H9 (cell line): Measurements from ENCODE around the gene DLG2. TPM values are rescaled to one million over a fixed set of nuclear protein-coding genes. Genes with fewer than 3 reads are reported as not detected.

Source experiments
- DNase-seq: peaks from one replicate; pipeline ENCODE4 v3.0.0-alpha.2; 2017
- H2AFZ ChIP-seq: one replicate; pipeline ENCODE4 v1.6.1; 2013; ENCODE audit warnings: mild to moderate bottlenecking, low read length, control low read depth, moderate library complexity
- H2AK5ac ChIP-seq: 2 replicates; pipeline ENCODE4 v1.6.1; 2013; ENCODE audit warnings: low read length, control low read depth, mixed read lengths; ENCODE audit not compliant: insufficient read length
- H2BK120ac ChIP-seq: one replicate; pipeline ENCODE4 v1.6.1; 2013; ENCODE audit warnings: low read depth, mild to moderate bottlenecking, low read length, control low read depth, inconsistent platforms; ENCODE audit not compliant: poor library complexity, severe bottlenecking
- H2BK12ac ChIP-seq: 2 replicates; pipeline ENCODE4 v1.6.1; 2013; ENCODE audit warnings: low read length, control low read depth, mixed read lengths, low read depth; ENCODE audit not compliant: insufficient read length
- H2BK15ac ChIP-seq: 2 replicates; pipeline ENCODE4 v1.6.1; 2013; ENCODE audit warnings: low read depth, low read length, control low read depth
- H2BK20ac ChIP-seq: one replicate; pipeline ENCODE4 v1.6.1; 2013; ENCODE audit warnings: low read depth, mild to moderate bottlenecking, low read length, control low read depth, inconsistent platforms; ENCODE audit not compliant: poor library complexity, severe bottlenecking
- H2BK5ac ChIP-seq: 2 replicates; pipeline ENCODE4 v1.6.1; 2013; ENCODE audit warnings: low read length, control low read depth, mixed read lengths; ENCODE audit not compliant: insufficient read length
- H3K14ac ChIP-seq: 2 replicates; pipeline ENCODE4 v1.6.1; 2013; ENCODE audit warnings: low read length, control low read depth; ENCODE audit not compliant: insufficient read depth
- H3K18ac ChIP-seq: 2 replicates; pipeline ENCODE4 v1.6.1; 2013; ENCODE audit warnings: low read depth, mild to moderate bottlenecking, mixed read lengths, low read length, control low read depth; ENCODE audit not compliant: insufficient read length
- H3K23ac ChIP-seq: 2 replicates; pipeline ENCODE4 v1.6.1; 2013; ENCODE audit warnings: low read length, control low read depth, mixed read lengths, low read depth; ENCODE audit not compliant: insufficient read length
- H3K23me2 ChIP-seq: 2 replicates; pipeline ENCODE4 v1.6.1; 2013; ENCODE audit warnings: low read depth, mild to moderate bottlenecking, mixed read lengths, low read length, control low read depth; ENCODE audit not compliant: insufficient read length, poor library complexity, severe bottlenecking
- H3K27ac ChIP-seq: 2 replicates; pipeline ENCODE4 v1.5.1; 2013; ENCODE audit warnings: low read length, control low read depth, mixed read lengths, low read depth; ENCODE audit not compliant: insufficient read length
- H3K27me3 ChIP-seq: 2 replicates; pipeline ENCODE4 v1.6.1; 2013; ENCODE audit warnings: low read length, control low read depth, inconsistent platforms; ENCODE audit not compliant: insufficient read depth
- H3K4ac ChIP-seq: 2 replicates; pipeline ENCODE4 v1.6.1; 2013; ENCODE audit warnings: low read depth, mild to moderate bottlenecking, control low read depth, inconsistent platforms, low read length, moderate library complexity
- H3K4me1 ChIP-seq: 2 replicates; pipeline ENCODE4 v1.6.1; 2013; ENCODE audit warnings: low read length, control low read depth, inconsistent platforms; ENCODE audit not compliant: insufficient read depth
- H3K4me2 ChIP-seq: 2 replicates; pipeline ENCODE4 v1.6.1; 2013; ENCODE audit warnings: low read length, control low read depth, mixed read lengths; ENCODE audit not compliant: insufficient read length, insufficient read depth
- H3K56ac ChIP-seq: 2 replicates; pipeline ENCODE4 v1.6.1; 2013; ENCODE audit warnings: low read depth, mild to moderate bottlenecking, mixed read lengths, low read length, control low read depth; ENCODE audit not compliant: insufficient read length
- H3K79me1 ChIP-seq: 2 replicates; pipeline ENCODE4 v1.6.1; 2013; ENCODE audit warnings: low read depth, mild to moderate bottlenecking, moderate library complexity, low read length, control low read depth, inconsistent platforms; ENCODE audit not compliant: insufficient read depth, poor library complexity, severe bottlenecking
- H3K79me2 ChIP-seq: 2 replicates; pipeline ENCODE4 v1.6.1; 2013; ENCODE audit warnings: low read length, control low read depth, inconsistent platforms; ENCODE audit not compliant: insufficient read depth
- H3K9ac ChIP-seq: 2 replicates; pipeline ENCODE4 v1.6.1; 2013; ENCODE audit warnings: low read length, control low read depth, mixed read lengths; ENCODE audit not compliant: insufficient read length; ENCODE audit errors: extremely low read depth
- H3K9me3 ChIP-seq: one replicate; pipeline ENCODE4 v1.6.1; 2013; ENCODE audit warnings: low read depth, low read length, inconsistent platforms; ENCODE audit not compliant: control insufficient read depth
- H3T11ph ChIP-seq: one replicate; pipeline ENCODE4 v1.6.1; 2013; ENCODE audit warnings: mild to moderate bottlenecking, low read length, control low read depth, inconsistent platforms
- H4K20me1 ChIP-seq: one replicate; pipeline ENCODE4 v1.6.1; 2013; ENCODE audit not compliant: control insufficient read depth, insufficient read length, insufficient read depth
- H4K5ac ChIP-seq: 2 replicates; pipeline ENCODE4 v1.6.1; 2013; ENCODE audit warnings: low read depth, mild to moderate bottlenecking, mixed read lengths, low read length, control low read depth; ENCODE audit not compliant: insufficient read length
- H4K8ac ChIP-seq: replicated peaks from 2 replicates; pipeline ENCODE4 v1.6.1; 2013; ENCODE audit warnings: low read length, control low read depth, mixed read lengths, low read depth; ENCODE audit not compliant: insufficient read length
- H4K91ac ChIP-seq: 2 replicates; pipeline ENCODE4 v1.6.1; 2013; ENCODE audit warnings: low read depth, mild to moderate bottlenecking, moderate library complexity, mixed read lengths, low read length, control low read depth; ENCODE audit not compliant: insufficient read length
- H3K27ac Mint-ChIP-seq, 3 experiments: 2 replicates in 2 of 3; 3 replicates in 1 of 3; pipeline ENCODE4 v1.8.0; 2020 to 2021; ENCODE audit warnings: mixed read lengths in 3 of 3, mild to moderate bottlenecking in 1 of 3, moderate library complexity in 1 of 3
- H3K27me3 Mint-ChIP-seq: 2 replicates; pipeline ENCODE4 v1.8.0; 2021; ENCODE audit warnings: low read depth, mild to moderate bottlenecking, moderate library complexity, mixed read lengths
- H3K36me3 Mint-ChIP-seq, 3 experiments: 2 replicates in 2 of 3; 3 replicates in 1 of 3; pipeline ENCODE4 v1.8.0; 2020 to 2021; ENCODE audit warnings: low read depth in 3 of 3, mixed read lengths in 3 of 3; ENCODE audit not compliant: insufficient read depth in 1 of 3
- H3K4me1 Mint-ChIP-seq, 2 experiments: 2 replicates each; pipeline ENCODE4 v1.8.0; 2020; ENCODE audit warnings: mixed read lengths in 2 of 2
- H3K4me3 Mint-ChIP-seq, 2 experiments: 2 replicates in 1 of 2; 3 replicates in 1 of 2; pipeline ENCODE4 v1.8.0; 2020 to 2021; ENCODE audit warnings: mild to moderate bottlenecking in 2 of 2, mixed read lengths in 2 of 2, moderate library complexity in 1 of 2
- H3K9me3 Mint-ChIP-seq, 2 experiments: 2 replicates in 1 of 2; 3 replicates in 1 of 2; pipeline ENCODE4 v1.8.0; 2020; ENCODE audit warnings: mild to moderate bottlenecking in 2 of 2, mixed read lengths in 2 of 2, moderate library complexity in 1 of 2
- WGBS: extraction: QIAGEN DNeasy Blood & Tissue Kit; methylation state at CpG from one replicate; pipeline ENCODE4 v1.1.7; 2013; ENCODE audit warnings: missing lambda C conversion rate, low lambda C conversion rate, mixed read lengths; ENCODE audit not compliant: insufficient read length; ENCODE audit errors: extremely low coverage; 5-methylcytosine and 5-hydroxymethylcytosine counted together
- total RNA-seq: library from RNA; stranded (reverse); gene quantifications from 2 replicates; pipeline ENCODE4 v1.2.1, GENCODE V29; 2021
- TF ChIP-seq, protein P1 (sequence below): fragments of 200-600 bp; sonication (generic); conservative IDR thresholded peaks from 3 replicates; pipeline ENCODE4 v1.8.0; 2021; ENCODE audit warnings: antibody characterized with exemption, mild to moderate bottlenecking

The DLG2 gene
- total RNA-seq, 1 experiment from 2014 or later = 8.0 TPM

DNA sequence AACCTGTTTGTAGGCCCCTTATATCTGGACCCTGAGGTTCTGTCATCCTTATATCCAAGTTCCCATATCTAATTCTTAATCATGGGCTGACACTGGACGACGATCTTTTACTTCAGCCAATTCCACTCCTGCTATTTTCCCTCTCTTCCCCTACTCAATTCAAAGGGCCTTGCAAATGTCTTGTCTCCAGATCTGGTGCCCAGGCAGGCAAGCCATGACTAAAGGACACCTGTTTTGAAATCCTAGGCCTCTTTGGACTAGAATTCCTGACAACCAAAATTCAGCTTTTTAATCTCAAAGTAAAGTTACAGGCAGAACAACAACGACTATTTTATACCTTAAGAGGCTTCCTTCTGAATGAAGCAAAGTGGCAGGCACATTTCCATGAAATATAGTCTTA is 963.4 kb downstream of the DLG2 start:
- no peaks in the 10 kb centered on the region for H3K4me1 Mint-ChIP-seq
- Histone ChIP-seq H3K9me3 (no peaks in the 10 kb centered on the region), H3K27me3 (no peaks in the 10 kb centered on the region), H2BK20ac (no peak overlapping the region), H2BK120ac (no peak overlapping the region), H3K9ac (no peak overlapping the region), H3K4ac (no peak overlapping the region), H2BK15ac (no peak overlapping the region), H2BK5ac (no peak overlapping the region), H3K23ac (no peak overlapping the region), H3K4me2 (no peak overlapping the region), H2AK5ac (no peak overlapping the region), H3K23me2 (no peaks in the 10 kb centered on the region), H3K56ac (no peak overlapping the region), H3K4me1 (no peaks in the 10 kb centered on the region), H4K8ac (no peak overlapping the region), H3T11ph (no peak overlapping the region), H3K79me1 (no peaks in the 10 kb centered on the region), H2BK12ac (no peak overlapping the region), H3K27ac (no peak overlapping the region), H4K91ac (no peak overlapping the region), H2AFZ (no peak overlapping the region), H4K5ac (no peak overlapping the region), H3K79me2 (no peaks in the 10 kb centered on the region), H3K18ac (no peak overlapping the region), H3K14ac (no peak overlapping the region), H4K20me1 (no peaks in the 10 kb centered on the region)
- H3K9me3 Mint-ChIP-seq = no peaks in the 10 kb centered on the region; a peak in 2 of 5 replicates
- DNase-seq = no peak
- TF ChIP-seq, protein P1, sequence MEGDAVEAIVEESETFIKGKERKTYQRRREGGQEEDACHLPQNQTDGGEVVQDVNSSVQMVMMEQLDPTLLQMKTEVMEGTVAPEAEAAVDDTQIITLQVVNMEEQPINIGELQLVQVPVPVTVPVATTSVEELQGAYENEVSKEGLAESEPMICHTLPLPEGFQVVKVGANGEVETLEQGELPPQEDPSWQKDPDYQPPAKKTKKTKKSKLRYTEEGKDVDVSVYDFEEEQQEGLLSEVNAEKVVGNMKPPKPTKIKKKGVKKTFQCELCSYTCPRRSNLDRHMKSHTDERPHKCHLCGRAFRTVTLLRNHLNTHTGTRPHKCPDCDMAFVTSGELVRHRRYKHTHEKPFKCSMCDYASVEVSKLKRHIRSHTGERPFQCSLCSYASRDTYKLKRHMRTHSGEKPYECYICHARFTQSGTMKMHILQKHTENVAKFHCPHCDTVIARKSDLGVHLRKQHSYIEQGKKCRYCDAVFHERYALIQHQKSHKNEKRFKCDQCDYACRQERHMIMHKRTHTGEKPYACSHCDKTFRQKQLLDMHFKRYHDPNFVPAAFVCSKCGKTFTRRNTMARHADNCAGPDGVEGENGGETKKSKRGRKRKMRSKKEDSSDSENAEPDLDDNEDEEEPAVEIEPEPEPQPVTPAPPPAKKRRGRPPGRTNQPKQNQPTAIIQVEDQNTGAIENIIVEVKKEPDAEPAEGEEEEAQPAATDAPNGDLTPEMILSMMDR = no peak
- peak overlapping the region in 1 of 3 experiments; percentile 8; a peak in 1 of 7 replicates for H3K27ac Mint-ChIP-seq
- no peak overlapping the region for H3K4me3 Mint-ChIP-seq
- no peaks in the 10 kb centered on the region for H3K27me3 Mint-ChIP-seq
- WGBS = no CpG with 5 or more reads among the region's 3 CpGs
- peaks cover 0 to 16% (median 0%) of the 10 kb centered on the region in 3 experiments; a peak in 1 of 7 replicates for H3K36me3 Mint-ChIP-seq
